NCI-H446 treated with DMSO at 0.1 percent for 48 hours (cell line): Measurements from ENCODE around the gene MSANTD1.

Source experiments
- DNase-seq: peaks from one replicate; lab custom pipeline; 2025; lab: John Stamatoyannopoulos, UW

The MSANTD1 gene

GRCh38 chr4:3217266-3217665 lies 31.7 kb upstream of the MSANTD1 start:
- no peak for DNase-seq

- no peak for DNase-seq
Measured at GRCh38 chr4:3217771-3218170, 31.2 kb upstream of the MSANTD1 start.

DNA sequence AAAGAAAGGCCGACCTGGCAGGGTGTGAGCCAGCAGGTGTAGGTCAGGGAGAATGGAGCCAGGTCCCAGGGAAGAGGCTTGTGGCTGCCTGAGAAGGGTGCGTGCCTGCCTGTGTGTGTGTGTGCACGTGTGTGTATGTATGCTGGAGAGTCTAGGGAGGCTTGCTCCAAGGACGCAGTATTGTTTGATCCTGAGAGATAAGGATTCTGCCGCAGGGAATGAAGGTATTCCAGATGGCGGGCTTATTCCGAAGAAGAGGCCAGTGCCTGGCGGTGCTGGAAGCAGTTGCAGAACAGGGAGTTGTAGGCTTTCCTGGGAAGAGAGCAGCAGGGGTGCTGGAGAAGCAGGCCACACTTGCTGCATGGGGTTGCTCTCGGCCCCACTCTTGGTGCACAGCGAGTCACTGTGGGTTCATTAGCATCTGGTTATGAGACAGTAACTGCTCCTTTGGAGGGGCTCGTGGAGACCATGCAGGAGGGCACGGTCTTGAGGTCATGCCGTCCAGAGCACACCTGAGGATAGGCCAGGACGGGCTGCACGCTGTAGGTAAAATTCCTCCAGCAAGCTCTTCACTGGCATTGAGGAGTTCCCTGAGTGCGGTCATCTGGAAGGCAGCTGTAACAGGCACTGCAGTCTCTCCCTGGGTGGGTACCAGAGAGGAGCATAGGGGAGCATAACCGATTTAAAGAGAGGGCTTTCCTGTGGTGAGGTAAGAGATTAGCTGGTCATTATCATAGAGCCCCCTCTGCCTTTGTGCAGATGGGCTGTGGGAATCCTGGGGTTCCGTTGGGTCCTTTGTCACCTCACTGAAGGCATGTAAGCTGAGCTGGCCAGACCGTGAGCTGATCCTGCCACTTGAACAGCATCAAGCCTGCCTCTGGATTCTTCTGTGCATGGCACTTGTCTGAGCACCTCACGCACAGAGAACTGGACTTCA lies 29.9 kb upstream of the MSANTD1 start:
- no peak for DNase-seq

- DNase-seq, result no peak
Measured at GRCh38 chr4:3219761-3220475, 29.0 kb upstream of the MSANTD1 start.

- DNase-seq, result no peak
Measured at GRCh38 chr4:3220476-3221183, 28.3 kb upstream of the MSANTD1 start.

GRCh38 chr4:3221184-3221494 lies 27.8 kb upstream of the MSANTD1 start:
- no peak for DNase-seq

DNA sequence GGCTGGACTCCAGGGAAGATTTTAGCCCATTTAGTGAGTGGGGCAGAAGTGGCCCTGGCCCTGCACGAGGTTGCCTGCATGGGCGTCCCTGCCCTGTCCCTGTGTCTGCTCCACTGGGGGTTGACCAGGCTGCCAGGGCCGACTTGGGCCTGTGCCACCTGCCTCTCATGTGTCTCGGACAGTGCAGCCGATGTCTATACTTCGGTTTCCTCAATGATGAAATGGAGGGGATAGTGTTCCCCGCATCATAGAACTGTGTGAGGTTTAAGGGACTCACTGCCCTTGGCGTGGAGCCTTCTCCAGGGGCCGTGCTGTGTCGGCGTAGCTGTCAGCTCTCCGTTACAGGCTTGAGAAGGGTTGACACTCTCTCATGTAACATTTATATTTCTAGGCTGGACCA lies 27.0 kb upstream of the MSANTD1 start:
- DNase-seq, result no peak

DNA sequence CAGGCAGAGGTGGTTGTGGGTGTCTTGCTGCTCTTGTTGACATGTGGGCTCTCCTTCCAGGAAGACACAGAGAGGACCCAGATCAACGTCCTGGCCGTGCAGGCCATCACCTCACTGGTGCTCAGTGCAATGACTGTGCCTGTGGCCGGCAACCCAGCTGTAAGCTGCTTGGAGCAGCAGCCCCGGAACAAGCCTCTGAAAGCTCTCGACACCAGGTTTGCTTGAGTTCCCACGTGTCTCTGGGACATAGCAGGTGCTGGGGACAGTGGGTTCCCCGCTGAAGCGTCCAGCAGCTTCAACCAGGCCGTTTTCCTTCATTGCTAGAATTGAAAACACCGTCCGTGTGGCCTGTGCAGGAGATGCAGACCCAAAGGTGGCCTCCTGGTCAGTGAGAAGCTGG lies 25.6 kb upstream of the MSANTD1 start:
- no peak for DNase-seq

DNA sequence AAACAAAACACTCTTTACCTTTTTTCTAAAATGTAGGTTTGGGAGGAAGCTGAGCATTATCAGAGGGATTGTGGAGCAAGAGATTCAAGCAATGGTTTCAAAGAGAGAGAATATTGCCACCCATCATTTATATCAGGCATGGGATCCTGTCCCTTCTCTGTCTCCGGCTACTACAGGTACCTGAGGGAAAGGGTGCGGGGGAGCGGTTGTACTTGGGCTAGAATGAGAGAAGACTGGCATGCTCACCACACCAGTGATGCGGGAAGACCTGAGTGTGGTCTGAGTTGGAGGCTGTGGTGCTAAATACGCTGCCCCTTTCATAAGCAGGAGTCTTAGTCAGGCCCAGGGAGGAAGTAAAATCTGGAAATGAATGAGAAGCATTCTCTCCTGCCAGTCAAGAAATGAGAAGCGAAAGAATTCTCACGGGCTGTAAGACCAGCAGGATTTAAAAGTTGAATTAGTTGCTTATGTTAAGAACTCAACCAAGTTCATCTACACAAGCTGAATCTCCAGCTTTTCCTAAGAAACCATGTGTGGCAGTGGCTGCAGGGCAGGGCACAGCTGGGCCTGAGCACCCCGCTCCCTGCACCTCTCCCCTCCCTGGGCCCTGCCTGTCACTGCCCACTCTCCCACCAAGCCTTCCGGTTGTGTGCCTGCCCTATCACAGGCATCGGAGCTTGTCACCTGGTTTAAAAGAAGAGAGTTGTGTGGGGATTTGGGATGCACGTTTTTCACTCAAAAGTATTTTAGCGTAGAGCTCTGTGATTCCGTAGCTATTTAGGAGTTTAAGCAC lies 24.8 kb upstream of the MSANTD1 start:
- DNase-seq, result no peak

- DNase-seq, result no peak
Measured at GRCh38 chr4:3225071-3225850, 23.7 kb upstream of the MSANTD1 start.

- no peak for DNase-seq
Measured at GRCh38 chr4:3225936-3226335, 23.0 kb upstream of the MSANTD1 start.

DNA sequence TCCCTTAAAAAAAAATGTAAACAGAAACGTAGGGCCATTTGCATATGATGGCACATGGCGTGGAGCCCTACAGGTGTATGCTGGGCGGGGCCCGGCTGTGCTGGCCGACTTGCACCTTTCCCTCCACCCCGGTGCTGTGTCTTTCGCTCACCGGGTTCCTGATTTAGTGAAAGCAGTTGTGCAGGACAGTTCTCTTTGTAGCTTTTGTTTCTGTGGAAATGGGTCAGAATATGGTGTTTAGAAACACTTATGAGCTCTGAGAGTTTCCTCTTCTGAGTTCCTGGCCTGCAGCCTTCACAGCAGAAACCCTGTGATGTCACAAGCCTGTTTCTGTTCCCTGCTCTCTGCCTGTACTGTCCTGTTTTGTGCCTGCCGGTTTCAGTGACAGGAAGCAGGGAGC lies 22.5 kb upstream of the MSANTD1 start:
- no peak for DNase-seq

DNA sequence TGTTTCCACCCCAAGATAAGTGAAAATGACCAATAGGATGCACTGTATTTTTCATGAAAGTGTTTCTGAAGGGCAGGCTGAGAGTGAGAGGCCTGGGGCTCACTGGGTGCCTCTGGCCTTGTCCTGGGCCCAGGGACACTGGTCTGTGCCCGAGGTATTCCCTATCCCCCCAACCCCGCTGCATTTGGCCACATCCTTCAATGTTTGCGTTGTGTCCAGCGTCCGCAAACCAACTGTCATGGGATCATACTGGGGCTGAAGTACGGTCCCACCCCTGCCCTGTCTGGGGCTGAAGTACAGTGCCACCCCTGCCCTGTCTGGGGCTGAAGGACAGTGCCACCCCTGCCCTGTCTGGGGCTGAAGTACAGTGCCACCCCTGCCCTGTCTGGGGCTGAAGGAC lies 22.0 kb upstream of the MSANTD1 start:
- DNase-seq, result no peak

DNA sequence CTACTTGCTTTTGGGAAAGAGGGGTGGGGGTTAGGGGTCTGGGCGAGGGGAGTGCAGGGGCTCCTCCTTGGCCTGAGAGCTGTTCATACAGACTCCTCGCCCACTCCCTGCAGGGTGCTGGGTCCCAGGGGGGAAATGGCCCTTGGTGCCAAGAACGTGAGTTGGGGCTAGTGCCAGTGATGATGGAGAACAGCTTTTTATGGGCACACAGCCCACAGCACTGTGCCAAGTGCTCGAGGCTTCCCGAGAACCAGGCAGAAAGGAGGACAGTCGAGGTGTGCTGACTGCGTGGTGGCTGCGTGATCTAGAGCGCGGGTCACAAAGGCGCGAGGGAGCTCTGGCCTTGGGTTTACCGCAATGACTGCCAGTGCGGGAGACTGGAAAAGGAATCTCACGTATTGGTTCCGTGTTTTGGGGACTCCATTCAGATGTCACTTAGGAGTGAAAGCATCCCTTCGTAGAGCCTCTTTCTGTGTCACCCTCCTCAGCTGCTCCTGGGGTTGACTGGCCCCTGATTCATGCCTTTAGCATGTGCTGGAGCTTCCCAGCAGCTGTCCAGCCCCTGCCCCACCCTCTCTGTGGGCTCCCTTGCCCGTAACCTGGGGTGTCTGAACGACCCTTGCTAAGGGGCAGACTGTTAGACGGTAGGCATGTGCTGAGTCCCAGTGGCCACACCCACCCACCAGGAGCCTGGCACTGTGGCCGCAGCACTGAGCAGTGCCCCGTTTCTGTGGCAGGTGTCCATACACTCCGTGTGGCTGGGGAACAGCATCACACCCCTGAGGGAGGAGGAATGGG lies 20.9 kb upstream of the MSANTD1 start:
- DNase-seq, result no peak

GRCh38 chr4:3228881-3229280 lies 20.1 kb upstream of the MSANTD1 start:
- DNase-seq, result no peak

GRCh38 chr4:3229328-3229727 lies 19.6 kb upstream of the MSANTD1 start:
- no peak for DNase-seq

- no peak for DNase-seq
Measured at GRCh38 chr4:3229964-3230363, 19.0 kb upstream of the MSANTD1 start.

GRCh38 chr4:3231471-3231870 lies 17.5 kb upstream of the MSANTD1 start:
- DNase-seq, result no peak

GRCh38 chr4:3232001-3232400 lies 17.0 kb upstream of the MSANTD1 start:
- no peak for DNase-seq

DNA sequence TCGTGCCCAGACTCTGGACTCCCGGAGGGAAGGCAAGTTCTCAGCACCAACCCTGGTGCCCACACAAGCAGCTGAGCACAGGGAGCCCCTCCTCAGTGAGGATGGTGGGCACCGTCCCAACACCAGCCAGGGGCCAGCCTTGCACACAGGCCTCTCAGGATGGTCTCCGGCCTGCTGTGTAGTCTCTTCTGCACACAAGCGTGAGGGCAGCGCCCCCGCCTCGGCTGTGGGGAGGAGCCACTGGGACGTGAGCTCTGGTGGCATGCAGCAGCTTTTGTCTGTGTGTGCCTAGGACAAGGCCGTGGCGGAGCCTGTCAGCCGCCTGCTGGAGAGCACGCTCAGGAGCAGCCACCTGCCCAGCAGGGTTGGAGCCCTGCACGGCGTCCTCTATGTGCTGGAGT lies 16.1 kb upstream of the MSANTD1 start:
- DNase-seq, result no peak
